Inflammatory macrophage treated with lipopolysaccharide for 4 hours (primary cell): Measurements from ENCODE around the gene SACM1L.
"Not testable (repeated sequence)": the region's sequence is repeated elsewhere in the genome, so short reads cannot be mapped to it uniquely, and the experiment has no call there.

ENCODE experiments used
- DNase-seq: peaks from one replicate; pipeline ENCODE4 v3.0.0-alpha.2; 2020

SACM1L gene

DNA sequence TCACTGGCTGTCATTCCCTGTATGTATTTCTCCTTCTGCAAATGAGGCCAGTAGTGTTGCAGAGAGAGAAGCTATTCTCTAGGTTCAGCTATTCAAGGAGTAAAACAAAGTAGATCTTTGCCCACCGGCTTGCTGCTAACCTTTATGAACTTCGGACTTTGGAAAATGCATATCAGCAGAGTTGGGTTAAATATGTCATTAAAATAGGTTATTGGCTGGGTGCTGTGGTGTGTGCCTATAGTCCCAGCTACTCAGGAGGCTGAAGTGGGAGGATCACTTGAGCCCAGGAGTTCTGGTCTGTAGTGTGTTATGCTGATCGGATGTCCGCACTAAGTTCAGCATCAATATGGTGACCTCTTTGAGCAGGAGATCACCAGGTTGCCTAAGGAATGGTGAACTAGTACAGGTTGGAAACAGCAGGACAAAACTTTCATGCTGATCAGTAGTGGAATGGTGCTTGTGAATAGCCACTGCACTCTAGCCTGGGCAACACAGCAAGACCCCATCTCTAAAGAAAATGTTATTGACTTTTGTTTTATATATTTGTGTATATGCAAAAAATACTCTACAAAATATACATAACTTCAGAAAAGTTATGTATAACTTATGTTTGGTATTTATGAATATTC is 53.4 kb downstream of the SACM1L start:
- DNase-seq: no peak

DNA sequence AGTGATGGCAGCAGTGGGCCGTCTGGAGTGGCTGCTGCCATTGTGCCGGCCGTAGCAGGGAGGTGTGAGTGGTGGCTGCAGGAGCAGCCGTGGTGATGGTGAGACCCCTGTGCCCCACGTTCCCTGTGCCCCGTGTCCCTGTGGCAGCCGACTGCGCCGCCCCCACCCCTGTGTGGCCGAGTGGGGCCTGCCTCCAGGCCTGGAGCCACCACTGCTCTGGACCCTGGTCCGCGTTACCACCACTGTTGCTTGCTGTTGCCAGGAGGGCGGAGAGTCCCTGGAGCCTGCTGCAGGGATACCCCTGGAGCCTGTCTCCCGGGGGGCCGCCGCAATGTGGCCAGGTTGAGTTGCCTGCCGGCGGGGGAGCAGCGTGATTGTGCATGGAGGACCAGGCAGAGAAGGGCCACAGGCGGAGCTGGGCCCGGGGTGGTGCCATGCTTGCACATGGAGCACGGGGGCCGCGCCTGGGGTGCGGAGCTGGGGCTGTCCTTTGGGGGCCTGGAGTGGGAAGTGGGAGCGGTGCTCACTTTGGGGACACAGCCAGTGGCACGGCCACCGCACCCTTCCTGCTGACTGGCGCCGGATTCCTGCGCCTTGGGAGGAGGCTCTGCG is 57.1 kb downstream of the SACM1L start:
- DNase-seq: no peak

DNA sequence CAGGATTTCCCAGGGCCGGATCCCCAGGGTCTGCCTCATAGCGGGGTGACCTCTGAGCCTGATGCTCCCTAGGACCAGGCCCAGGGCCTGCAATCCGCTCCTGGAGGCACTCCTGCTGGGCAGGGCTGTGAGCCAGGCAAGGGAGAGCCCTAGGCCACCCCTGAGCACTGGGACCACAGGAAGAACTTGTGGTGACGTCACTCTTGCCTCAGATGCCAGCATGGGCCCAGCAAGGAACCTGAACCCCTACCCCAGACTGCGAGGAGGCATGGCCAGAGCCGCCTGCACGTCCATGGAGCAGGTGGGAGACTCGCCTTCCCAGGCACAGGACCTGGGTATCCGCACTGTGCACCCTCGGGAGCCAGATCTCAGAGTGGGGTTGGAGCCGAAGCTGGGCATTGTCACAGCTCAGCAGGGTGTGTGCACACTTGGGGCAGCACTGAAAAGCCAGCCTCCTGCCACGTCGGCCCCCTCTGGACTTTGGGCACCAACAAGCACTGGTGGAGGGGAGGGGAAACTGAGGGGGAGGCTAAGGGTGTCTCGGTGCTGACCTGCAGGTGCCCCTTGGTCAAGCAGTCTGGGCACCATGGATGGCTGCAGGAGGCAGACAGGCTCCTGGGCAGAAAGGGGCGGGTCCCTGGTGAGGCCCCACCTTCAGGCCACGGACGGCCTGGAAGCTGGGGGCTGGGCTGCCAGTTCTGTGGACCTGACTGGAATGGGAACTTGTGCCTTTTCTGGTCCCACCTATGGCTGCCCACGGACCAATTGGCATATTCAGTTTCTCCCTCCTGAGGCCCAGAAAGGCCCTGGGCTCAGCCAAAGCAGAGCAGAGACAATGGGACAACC is 57.8 kb downstream of the SACM1L start:
- DNase-seq: no peak

DNA sequence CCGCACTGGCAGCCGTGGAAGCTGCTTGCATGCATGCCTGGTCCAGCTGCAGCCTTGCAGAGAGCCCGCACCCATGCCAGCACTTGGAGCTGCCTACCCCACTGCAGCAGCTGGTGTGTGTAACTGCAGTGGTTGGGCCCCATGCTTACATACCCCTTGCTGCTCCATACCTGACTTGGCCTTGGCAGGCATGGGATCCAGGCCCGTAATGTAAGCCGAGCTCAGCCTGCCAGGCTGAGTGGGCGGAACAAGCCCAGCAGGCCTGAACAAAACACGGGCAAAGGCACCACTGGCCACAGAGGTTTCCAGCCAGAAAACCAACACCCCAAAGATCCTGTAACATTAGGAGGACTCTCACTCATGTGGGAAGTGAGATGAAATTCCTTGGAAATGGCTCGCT is 58.9 kb downstream of the SACM1L start:
- DNase-seq: no peak

DNA sequence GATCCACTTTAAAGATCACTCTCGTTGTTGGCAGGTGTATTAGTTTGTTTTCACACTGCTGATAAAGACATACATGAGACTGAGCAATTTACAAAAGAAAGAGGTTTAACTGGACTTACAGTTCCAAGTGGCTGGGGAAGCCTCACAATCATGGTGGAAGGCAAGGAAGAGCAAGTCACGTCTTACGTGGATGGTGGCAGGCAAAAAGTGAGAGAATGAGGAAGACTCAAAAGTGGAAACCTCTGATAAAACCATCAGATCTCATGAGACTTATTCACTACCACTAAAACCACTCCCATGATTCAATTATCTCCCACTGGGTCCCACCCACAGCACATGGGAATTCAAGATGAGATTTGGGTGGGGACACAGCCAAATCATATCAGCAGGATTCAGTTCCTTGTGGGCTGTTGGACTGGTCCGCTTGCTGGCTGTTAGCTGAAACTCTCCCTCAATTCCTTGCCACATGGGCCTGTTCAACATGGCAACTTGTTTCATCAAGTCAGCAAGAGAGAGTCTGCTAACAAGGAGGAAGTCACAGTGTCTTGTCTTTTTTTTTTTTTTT is 59.9 kb downstream of the SACM1L start:
- not testable (repeated sequence) for DNase-seq

DNA sequence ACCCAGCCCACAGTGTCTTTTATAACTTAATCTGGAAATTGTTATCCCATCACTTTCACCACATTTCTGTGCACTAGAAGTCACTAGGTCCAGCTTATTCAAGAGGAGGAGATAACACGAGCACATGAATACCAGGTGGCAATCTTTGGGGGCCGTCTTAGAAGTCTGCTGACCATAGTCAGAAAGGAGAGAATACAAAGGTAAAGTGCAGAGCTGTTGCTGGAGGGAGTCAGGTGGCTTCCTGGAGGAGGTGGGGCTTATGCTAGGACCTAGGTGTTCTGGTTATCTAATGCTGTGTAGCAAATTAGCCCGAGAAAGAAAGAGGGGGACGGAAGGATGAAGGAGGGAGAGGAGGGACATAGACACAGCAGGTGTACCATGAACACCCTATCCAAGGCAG is 60.7 kb downstream of the SACM1L start:
- DNase-seq: no peak

DNA sequence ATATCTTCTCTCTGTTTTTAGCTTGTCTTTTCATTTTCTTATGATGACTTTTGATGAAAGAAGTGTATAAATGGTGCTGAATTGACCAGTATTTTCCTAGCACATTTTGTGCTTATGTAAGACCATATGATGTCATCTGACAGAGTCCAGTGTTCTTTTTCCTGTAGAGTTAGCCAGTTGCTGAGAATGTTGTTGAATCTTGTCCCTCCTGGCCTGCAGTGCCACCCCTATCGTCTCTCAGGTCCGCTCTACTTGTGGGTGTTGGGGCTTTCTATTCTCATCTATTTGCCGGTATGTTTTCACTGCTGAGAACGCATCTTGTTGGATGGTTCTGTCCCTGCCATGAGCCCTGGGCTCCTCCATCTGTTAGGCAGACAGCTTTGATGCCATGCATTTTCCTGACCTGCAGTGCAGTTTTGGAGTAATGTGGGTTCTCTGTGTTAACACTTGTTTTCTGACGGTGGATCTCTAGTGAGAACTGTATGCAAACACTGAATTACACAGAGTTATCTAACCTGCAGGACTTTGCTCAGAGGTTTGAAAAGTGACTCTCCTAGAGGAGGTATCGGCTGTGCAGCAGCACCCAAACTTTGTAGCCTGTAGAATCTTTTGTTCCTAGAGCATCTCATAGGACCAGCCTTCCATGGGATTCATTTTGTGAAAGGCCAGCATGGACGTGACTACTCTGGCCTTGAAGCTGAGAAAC is 62.5 kb downstream of the SACM1L start:
- DNase-seq: no peak

DNA sequence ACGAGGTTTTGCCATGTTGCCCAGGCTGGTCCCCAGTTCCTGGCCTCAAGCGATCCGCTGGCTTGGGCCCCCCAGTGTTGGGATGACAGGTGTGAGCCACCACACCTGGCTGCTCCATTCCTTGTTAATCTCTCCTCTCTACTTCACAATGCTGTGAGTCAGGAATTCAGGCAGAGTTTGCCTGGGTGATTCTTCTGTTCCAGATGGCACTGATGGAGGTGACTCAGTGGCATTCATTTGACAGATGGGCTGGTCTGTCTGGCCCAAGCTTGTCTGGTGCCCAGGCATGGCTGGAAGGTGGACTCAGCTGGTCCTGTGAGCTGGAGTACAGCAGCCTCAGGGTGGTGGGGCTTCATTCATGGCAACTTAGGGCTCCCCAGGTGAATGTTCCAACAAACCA is 63.9 kb downstream of the SACM1L start:
- DNase-seq: no peak

DNA sequence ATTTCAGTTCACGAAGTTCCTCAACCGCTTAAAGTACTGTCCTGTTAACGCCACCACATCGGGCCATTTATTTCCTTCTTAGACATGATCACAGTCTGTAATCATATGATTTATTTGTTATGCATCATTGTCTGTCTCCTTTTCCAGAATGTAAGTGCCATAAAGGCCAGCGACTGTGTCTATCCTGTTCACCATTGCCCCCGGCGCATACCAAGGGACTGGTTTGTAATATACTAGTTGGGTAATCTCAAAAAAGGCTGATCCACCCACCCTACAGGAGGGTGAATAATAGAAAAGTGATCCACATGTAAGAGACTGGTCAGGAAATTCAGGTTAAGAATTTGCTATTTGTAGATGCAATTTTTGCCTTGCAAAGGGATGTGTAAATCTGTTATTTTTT is 65.3 kb downstream of the SACM1L start:
- DNase-seq: no peak

DNA sequence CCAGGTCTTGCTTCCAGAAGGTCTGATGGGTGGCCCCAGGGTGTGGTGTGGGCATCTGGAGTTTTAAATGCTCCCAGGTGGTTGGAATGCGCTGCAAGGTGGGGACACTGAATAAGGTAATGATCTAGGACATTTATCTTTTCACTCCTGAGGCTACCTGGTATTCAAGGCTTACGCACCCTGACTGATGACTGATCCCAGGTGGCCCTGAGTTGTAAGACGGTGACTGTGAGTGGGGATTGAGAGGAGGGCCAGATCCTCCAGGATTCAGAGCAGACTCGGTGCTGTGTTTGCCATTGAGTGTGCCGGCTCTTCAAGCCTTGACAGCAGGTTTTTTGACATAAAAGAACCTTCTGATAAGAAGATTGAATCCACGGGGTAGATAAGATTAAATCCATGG is 66.9 kb downstream of the SACM1L start:
- DNase-seq: no peak

DNA sequence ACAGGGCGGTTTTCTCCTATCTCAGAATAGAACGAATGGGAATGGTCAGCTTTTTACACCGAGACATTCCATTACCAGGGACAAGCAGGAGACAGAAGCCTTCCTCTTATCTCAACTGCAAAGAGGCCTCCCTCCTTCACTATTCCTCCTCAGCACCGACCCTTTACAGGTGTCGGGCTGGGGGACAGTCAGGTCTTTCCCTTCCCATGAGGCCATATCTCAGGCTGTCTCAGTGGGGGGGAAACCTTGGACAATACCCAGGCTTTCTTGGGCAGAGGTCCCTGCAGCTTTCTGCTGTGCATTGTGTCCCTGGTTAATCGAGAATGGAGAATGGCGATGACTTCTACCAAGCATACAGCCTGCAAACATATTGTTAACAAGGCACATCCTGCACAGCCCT is 67.9 kb downstream of the SACM1L start:
- DNase-seq: not testable (repeated sequence)

DNA sequence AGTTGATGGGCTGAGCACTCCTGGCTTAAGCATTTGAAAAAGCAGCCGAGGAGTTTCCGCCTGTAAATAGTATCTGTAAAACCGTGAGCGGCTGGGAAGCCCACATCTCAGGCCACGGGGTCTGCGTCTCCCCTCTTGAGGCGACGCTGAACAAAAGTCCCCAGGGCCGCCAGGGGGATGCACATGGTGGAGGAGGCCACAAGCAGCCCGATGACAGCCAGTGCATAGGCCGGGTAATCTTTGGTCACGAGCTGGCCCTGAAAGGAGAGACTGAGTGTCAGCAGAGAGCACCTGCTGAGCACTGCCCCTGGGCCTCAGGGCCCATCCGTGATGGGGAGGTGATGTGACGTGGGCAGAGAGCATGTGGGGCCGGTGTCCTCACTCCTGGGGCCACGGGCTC is 69.7 kb downstream of the SACM1L start:
- no peak for DNase-seq

DNA sequence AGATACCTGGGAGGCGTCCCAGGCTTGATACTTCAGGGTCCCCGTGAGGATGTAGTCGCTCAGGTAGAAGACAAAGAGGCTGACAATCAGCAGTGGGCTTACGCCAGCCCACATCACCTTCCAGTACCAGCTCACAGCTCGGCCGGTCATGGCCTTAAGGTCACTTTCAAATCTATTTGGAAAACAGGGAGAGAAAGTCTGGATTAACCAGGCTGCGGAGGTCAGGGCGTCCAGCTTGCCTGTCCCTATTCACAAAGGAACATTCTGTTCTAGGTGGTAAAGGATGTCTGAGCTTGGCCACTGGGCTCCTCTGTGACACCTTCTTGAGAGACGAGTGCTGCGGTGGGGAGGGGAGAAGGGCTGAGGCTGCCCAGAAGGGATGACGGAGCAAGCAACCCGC is 70.7 kb downstream of the SACM1L start:
- DNase-seq: no peak

DNA sequence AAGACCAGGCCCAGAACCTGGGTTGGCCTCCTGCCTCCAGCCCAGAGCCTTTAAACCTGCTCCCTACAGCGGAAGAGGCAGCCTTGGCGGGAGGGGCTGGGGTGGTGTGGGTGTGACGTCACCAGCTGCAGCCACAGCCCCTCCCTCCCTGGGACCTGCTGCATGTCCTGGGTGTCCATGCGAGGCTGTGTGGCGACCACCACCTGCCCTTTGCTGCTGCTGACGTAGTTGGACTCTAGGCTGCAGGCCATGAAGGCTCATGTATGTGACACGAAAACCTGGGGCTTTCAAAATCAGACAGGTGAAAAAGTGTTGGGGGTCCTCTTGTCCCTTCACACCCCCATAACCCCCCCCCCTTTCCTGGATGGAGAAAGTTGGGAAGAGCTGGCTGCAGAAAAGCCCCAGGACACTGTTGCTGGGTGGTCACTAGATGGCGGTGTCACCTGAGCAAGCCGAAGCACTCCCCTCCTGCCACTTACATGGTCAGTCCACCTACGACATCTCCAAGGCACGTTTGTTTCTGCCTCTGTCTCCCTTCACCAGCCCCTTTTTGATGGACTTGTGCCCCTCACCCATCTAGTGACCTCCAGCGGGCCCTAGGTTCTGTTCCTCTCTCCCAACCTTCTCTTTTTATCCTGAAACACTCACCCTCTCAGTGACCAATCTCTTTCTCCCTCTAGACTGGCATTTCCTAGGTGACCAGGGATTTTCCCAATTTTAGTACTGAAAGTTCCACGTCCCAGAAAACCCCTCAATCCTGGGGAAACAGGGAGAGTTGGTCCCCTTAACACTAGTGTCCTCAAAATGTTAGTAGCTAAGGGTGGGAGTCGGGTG is 71.9 kb downstream of the SACM1L start:
- peak; percentile 48 for DNase-seq

DNA sequence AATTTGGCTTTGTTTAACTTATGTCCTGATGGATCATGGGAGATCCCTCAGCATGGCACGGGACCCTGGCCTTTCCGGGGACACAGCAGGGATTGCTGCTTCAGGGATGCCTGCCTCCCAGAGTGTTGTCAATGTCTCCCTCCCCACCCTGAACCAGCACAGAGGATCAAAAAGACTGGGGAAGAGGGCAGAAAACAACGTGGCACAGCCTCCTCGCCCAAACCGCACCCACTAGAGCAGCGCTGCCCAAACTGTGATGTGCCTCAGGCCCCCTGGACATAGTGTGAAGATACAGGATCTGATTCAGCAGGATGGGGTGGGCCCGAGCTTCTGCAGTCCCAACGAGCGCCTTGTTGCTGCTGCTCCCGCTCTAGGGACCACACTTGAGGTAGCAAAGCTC is 72.6 kb downstream of the SACM1L start:
- no peak for DNase-seq

DNA sequence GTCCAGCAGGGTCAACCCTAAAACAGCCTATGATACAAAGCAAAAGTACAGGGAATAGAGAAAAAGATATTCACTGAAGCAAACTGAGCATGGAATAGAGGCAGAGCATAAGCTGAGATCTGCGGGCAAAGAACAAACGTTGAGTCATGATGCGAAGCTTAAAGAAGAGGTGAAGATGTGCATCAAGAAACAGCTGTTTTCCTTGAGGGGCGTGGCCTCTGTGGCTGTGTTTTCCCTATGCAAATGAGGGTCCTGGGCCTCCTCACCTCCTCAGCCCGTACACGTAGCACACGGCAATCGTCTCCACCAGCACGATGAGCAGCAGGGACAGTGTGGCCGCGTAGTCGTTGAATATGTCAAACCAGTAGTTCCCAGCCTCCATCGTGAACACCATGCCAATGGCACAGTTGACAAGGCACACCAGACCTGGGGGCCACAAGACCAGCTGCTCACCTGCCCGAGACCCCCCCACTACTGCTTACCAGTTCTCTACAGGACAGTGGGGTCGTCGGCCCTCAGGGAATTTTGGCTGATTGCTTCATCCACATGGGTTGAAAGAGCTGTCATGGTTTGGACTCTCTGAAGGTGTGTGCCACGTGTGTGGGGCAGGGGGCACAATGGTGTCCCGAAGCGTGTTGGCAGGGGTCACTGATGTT is 73.6 kb downstream of the SACM1L start:
- DNase-seq: no peak

DNA sequence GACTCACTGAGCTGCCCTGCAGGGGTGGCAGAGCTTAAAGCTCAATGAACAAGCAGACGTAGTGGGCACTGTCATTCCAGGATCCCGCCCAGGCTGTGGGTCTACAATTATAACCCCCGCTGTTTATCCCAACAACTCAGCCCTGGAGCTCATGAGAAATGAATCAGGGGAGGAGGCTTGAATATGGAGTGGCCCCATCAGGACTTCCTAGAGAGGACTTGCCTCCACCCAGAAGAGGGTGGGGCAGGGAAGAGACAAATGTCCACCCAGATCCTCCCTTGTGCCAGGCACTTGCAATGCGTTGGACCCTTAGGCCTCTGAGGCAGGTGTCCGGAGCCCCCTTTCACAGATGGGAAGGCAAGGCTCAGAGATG is 74.1 kb downstream of the SACM1L start:
- DNase-seq: no peak

DNA sequence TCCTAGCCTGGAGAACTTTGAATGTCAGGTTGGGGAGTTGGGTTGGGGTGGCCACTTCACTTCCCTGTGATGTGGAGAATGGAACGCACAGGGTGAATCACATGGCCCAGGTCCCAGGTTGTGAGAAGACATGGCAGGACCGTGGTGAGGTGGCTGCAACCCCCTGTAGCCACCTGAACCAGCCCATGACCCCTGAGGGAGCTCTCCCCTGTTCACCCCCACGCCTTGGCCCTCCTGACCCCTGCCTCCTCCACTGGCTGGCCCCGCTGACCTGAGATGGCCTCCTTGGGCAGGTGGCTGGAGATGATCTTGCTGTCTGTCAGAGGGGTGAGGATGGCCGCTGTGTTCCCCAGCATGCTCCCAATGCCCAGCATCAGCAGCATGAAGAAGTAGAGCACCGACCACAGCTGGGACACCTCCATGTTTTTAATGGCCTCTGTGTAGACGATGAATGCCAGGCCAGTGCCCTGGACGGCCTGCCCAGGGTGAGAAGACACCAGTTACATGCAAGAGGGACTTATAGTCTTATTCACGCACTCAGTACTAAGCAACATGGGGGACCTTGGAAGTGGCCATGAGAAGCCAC is 76.2 kb downstream of the SACM1L start:
- no peak for DNase-seq

DNA sequence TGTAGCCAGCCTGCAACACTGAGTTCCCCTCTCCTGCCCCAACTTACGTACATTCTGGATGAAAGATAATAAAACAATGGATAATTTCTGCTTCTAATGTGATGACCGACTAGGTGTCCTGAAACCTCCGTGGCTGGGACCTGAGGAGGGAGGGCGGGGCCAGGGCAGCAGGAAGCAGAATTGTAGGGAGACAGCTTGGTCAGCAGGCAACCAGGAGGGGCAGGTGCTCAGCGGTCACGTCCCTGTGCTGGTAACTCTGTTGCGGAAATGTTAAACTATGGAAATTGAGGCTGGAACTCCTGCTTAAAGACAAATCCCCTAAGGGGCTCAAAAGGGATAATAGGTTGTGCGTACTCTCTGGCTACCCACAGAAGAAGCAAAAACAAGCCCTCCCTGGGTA is 76.8 kb downstream of the SACM1L start:
- no peak for DNase-seq

DNA sequence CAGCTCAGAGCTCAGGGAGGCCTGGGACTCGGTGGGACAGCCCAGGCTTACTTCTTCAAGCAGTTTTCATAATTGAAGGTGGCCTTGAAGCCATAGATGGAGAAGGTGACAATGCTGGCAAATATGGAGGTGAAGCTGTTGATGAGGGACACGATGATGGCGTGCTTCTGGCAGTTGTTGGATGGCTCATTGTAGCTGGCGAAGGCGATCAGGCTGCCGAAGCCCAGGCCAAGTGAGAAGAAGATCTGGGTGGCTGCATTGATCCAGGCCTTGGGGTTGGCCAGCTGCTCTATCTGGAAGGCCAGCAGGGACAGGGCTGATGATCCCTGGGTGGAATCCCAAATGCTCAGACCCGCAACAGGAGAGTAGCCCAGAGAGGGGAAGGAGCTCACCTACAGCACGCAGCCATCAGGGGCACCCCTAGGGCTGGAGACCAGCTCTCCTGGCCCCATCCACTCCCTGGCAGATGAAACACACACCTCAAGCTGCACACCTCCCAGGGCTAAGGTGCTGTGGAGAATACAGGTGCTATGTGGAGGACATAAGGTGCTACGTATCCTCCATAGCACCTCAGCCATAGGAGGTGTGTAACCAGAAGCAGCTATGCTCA is 82.1 kb downstream of the SACM1L start:
- DNase-seq: no peak

DNA sequence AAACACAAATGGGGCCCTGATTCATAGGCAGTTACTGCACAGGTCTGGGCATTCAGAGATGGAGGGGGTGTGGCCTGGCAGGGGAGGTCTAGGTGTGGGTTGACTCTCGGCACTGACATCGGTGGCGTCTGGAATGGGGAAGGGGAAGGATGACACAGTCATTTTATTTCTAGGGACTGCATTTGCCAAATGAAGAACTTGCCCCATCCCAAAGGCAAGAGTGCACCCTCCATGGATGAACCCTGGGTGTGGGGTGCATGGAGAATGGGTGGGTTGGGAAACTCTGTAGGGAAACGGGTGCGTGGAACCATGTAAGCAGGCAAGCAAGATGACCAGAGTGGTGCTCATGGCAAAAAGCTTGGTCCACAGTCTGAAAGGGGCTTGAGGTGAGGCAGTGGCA is 82.6 kb downstream of the SACM1L start:
- no peak for DNase-seq
